Measurements from ENCODE around the gene TH.

TH gene

DNA sequence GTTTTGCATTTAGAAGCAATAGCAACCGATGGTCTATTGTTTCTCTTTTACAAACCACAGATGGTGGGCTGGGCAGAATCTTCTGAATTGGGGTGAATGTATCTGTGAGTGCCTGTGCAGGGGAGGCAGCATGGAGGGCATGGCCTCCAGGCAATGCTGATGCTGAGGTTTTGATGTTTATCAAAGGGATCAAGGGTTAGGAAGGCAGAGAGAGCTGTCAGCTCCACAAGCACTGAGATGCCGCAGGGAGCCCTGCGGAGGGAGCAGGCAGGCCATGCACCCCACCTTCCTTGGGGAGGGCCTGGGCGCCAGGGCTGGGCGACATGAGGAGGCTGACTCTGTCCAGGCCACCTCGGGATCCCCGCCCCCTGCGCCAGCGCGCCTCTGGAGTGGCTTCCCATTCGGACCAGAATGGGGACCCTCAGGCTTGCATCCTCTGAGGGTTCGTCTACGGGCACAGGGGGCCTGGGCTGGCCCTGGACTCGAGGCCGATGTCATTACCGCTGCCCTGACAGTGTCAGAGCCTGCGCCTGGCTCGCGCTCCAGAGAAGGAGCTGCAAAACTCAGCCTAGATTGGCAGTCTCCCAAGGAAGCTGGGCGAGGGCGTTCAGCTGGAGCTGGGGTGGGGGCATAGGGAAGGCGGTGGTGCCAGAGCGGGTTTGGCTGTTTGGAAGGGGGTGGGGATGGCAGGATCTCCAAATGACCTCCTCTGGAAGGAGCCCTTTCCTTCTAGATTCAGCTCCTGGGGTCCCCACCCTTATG lies 13.9 kb upstream of the TH start:
- no peak for DNase-seq (ENCODE audit: low spot score)
- in situ Hi-C loops (cut with MboI; ENCODE audit: low sequenced_read_pairs, unreplicated experiment): no loop called here
- TF ChIP-seq, protein P1, sequence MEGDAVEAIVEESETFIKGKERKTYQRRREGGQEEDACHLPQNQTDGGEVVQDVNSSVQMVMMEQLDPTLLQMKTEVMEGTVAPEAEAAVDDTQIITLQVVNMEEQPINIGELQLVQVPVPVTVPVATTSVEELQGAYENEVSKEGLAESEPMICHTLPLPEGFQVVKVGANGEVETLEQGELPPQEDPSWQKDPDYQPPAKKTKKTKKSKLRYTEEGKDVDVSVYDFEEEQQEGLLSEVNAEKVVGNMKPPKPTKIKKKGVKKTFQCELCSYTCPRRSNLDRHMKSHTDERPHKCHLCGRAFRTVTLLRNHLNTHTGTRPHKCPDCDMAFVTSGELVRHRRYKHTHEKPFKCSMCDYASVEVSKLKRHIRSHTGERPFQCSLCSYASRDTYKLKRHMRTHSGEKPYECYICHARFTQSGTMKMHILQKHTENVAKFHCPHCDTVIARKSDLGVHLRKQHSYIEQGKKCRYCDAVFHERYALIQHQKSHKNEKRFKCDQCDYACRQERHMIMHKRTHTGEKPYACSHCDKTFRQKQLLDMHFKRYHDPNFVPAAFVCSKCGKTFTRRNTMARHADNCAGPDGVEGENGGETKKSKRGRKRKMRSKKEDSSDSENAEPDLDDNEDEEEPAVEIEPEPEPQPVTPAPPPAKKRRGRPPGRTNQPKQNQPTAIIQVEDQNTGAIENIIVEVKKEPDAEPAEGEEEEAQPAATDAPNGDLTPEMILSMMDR (IDR thresholded peaks at IDR 0.05; ENCODE audit: borderline replicate concordance, control extremely low read depth, extremely low read depth, insufficient read depth, missing control alignments): no peak

DNA sequence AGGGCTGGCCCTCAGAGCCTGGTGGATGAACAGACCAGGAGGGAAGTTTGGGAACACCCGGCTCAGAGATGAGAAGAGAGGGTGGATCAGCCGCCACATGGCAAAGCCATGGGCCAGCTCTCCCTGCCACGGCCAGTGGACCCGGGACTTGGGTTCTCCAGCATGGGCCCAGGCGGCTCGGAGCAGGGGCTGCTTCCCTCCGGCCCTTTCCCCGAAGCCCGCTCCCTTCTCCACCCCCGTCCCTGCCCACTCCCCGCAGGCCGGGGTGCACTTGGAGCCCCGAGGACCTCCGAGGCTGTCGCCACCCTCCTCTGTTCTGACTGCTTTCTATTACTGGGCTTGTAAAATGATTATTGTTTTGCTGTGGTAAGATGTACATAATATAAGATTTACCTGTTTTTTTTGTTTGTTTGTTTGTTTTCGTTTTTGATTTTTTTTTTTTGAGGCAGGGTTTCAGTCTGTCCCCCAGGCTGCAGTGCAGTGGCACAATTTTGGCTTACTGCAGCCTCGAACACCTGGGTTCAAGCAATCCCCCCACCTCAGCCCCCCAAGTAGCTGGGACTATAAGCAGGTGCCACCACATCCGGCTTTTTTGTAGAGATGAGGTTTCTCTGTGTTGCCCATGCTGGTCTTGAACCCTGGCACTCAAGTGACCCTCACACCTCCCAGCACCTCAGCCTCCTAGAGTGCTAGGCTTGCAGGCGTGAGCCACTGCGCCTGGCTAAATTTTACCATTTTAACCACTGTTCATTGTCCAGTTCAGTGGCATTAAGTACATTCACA lies 11.3 kb upstream of the TH start:
- no peak for DNase-seq (ENCODE audit: low spot score)
- TF ChIP-seq, protein P1 (IDR thresholded peaks at IDR 0.05; ENCODE audit: borderline replicate concordance, control extremely low read depth, extremely low read depth, insufficient read depth, missing control alignments): no peak
- in situ Hi-C loops (cut with MboI; ENCODE audit: low sequenced_read_pairs, unreplicated experiment): no loop called here

DNA sequence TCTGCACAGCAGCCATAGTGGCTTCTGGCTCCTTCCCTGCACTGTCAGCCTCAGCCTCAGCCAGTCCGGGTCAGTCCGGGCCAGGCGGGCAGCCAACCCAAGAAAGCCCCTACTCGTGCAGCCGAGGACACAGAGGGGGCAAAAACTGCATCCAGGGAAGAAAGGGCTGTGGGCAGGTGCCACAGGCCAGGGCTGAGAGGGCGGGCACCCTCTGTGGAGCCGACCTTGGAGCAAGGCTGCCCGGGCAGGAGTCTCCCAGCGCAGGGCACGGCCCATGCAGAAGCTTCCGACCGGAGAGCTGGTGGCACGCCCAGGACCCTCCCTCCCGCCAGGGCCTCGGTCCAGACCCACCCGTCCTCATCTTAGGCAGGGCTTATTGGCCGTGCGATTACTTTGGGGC lies 10.5 kb upstream of the TH start:
- DNase-seq (ENCODE audit: low spot score): no peak
- in situ Hi-C loops (cut with MboI; ENCODE audit: low sequenced_read_pairs, unreplicated experiment): no loop called here
- TF ChIP-seq, protein P1 (IDR thresholded peaks at IDR 0.05; ENCODE audit: borderline replicate concordance, control extremely low read depth, extremely low read depth, insufficient read depth, missing control alignments): no peak

DNA sequence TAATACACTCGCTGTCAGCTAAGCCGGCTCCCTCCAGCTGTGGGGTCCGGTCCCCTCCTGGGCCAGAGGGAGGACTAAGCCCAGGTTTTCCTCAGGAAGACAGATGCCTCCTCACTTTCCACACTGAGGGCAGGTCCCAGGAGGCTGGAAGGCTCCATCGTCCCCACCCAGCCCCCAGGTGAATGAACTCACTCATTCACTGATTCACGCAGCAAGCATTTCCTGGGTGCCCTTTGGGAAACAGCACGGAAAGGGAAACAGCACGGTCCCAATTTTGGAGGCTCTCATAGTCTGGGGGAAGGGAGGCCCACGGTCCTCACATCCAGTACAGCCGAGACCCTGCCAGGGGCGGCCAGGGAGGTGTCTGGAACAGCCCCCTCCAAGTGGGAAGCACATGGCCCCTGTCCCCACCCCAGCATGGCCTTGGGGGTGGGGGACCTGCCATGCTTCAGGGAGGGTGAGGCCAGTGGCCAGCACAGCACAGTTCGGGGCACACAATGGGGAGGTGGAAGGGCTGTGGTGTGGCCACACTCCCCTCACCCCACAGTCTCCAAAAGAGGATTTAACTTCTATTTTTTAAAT lies 9.3 kb upstream of the TH start:
- TF ChIP-seq, protein P1 (IDR thresholded peaks at IDR 0.05; ENCODE audit: borderline replicate concordance, control extremely low read depth, extremely low read depth, insufficient read depth, missing control alignments): no peak
- in situ Hi-C loops (cut with MboI; ENCODE audit: low sequenced_read_pairs, unreplicated experiment): no loop called here
- no peak for DNase-seq (ENCODE audit: low spot score)

DNA sequence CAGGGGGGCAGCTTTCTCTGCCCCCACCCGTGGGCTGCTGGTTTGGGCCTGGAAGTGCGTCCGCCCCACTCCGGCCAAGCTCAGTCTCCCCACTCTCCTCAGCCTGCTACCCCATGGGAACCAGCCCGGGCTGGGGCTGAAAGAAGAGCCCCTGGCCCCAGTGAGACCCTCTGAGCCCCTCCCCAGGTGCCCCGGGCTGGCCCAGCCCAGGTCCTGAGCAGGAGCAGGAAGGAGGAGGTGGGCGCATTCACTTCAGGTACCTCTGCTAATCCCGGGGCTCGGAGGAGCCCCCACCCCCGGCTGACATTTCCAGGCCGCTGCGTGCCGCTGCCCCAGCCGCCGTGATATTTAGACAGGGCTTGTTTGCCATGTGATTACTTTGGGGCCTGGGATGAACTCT lies 8.7 kb upstream of the TH start:
- TF ChIP-seq, protein P1 (IDR thresholded peaks at IDR 0.05; ENCODE audit: borderline replicate concordance, control extremely low read depth, extremely low read depth, insufficient read depth, missing control alignments): no peak
- in situ Hi-C loops (cut with MboI; ENCODE audit: low sequenced_read_pairs, unreplicated experiment): no loop called here
- no peak for DNase-seq (ENCODE audit: low spot score)

DNA sequence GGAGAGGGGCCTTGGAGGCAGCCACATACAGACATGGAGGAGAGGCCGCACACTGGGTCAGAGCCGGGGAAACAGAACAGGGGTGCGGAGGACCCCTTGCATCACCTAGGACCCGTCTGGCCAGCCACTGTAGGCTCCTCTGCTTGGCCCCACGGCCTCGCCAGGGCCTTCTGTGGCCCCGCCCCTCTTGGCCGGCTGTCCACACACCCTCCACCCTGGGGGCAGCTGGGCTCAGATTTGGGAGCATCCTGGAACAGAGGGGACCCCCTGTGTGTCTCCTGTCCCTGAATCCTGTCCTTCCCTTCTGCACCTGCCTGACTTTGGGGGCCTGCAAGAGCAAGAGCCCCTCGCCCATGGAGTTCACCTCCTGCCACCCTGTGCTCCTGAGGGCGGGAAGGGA lies 7.9 kb upstream of the TH start:
- DNase-seq (ENCODE audit: low spot score): no peak
- TF ChIP-seq, protein P1 (IDR thresholded peaks at IDR 0.05; ENCODE audit: borderline replicate concordance, control extremely low read depth, extremely low read depth, insufficient read depth, missing control alignments): no peak
- in situ Hi-C loops (cut with MboI; ENCODE audit: low sequenced_read_pairs, unreplicated experiment): no loop called here
